ENCODE data around the gene CXCR4. TPM values are rescaled to one million over a fixed set of nuclear protein-coding genes. Genes with fewer than 3 reads are reported as not detected.

The CXCR4 gene
- total RNA-seq, 1 experiment from 2014 or later: 1.1 TPM

GRCh38 chr2:136119717-136120675 is 2.0 kb upstream of the CXCR4 start:
- ATAC-seq (no peak), DNase-seq (ENCODE audit: low read depth, low spot score) (no peak)
- BruUV-seq (replicated peaks): no TSS peak
- Histone ChIP-seq H3K27me3 (ENCODE audit: control insufficient read depth, insufficient read depth, low read length) (peaks cover 44% of the 10 kb centered on the region), H3K27ac (ENCODE audit: low read length) (no peak overlapping the region), H3K9me3 (ENCODE audit: control insufficient read depth, insufficient read depth, low read depth, low read length) (no peaks in the 10 kb centered on the region), H3K4me1 (ENCODE audit: control insufficient read depth, insufficient read depth, low read length) (peaks cover 4% of the 10 kb centered on the region), H3K4me3 (ENCODE audit: low read depth in 2 of 2, low read length in 2 of 2) (no peak overlapping the region), H3K36me3 (ENCODE audit: control insufficient read depth, insufficient read depth, low read length) (no peaks in the 10 kb centered on the region)
- TF ChIP-seq SIN3A (IDR thresholded peaks at IDR 0.05; ENCODE audit: borderline replicate concordance, insufficient read depth, low read depth, low read length) (no peak), TCF7L2 (IDR thresholded peaks at IDR 0.05; ENCODE audit: low read depth, low read length) (no peak), REST (IDR thresholded peaks at IDR 0.05; ENCODE audit: insufficient read depth in 1 of 2, low read depth in 2 of 2, low read length in 1 of 2) (no peak)
- intact Hi-C loops (cut with micrococcal nuclease; ENCODE audit: unreplicated experiment) (loop anchor here (10.0 kb wide), 3 partner anchors 135 to 255 kb away; partner anchors contain the start of gene DARS1), in situ Hi-C loops (cut with HindIII; ENCODE audit: low pct_unique_long_range_greater_than_20kb, low sequenced_read_pairs) (no loop called here)
- POLR2A ChIA-PET: no interaction called here
- CTCF ChIA-PET: no interaction called here

DNA sequence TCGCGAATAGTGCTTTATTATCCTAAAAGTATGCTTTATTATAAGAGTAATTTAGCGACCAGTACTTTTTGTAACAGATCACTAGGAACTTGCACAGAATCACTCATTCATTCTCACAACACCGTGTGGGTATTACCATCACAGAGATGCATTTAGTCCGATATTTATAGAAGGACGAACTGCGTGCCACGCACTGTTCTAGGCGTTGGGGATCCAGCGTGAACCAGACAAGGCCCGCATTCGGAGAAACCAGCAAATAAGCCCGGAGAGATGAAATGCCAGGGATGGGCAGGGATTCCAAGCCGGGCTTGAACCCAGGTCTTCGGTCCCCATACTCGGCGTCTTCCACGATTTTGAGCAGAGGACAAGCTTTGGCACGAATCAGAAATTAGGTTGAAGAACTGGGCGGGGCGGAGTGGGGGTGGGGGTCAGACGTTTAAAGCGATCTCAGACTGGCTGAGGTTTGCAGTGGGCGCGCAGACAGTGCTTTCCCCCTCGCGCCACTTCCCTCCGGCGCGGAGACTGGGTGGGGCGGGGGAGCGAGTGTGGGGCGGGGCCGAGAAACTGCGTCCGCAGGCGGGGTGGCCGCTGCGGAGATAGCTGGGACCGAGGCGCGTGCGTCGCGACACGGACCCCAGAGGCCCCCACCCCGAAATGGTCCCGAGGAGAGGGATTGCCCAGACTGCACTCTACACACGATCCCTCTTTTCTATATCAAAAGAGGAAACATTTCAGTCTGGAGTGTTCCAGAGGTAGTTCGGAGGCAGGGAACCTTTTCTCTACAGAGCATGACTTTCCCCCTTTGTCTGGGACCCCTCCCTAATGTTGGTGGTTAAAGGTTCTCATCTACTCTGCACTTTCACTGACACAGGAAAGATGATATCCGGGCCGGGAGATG is 1.1 kb upstream of the CXCR4 start:
- Histone ChIP-seq H3K36me3 (ENCODE audit: control insufficient read depth, insufficient read depth, low read length) (no peaks in the 10 kb centered on the region), H3K27me3 (ENCODE audit: control insufficient read depth, insufficient read depth, low read length) (peaks cover 52% of the 10 kb centered on the region), H3K4me3 (ENCODE audit: low read depth in 2 of 2, low read length in 2 of 2) (peak overlapping the region; percentile 45 to 51), H3K4me1 (ENCODE audit: control insufficient read depth, insufficient read depth, low read length) (peaks cover 4% of the 10 kb centered on the region), H3K27ac (ENCODE audit: low read length) (no peak overlapping the region), H3K9me3 (ENCODE audit: control insufficient read depth, insufficient read depth, low read depth, low read length) (no peaks in the 10 kb centered on the region)
- intact Hi-C loops (cut with micrococcal nuclease; ENCODE audit: unreplicated experiment) (loop anchor here (10.0 kb wide), 2 partner anchors 134 to 204 kb away; partner anchors contain the start of gene DARS1), in situ Hi-C loops (cut with HindIII; ENCODE audit: low pct_unique_long_range_greater_than_20kb, low sequenced_read_pairs) (no loop called here)
- DNase-seq (ENCODE audit: low read depth, low spot score) (no peak), ATAC-seq (peak; percentile 10; the same call in 1 of the 2 replicates)
- BruUV-seq (replicated peaks): no TSS peak
- CTCF ChIA-PET: no interaction called here
- POLR2A ChIA-PET: interaction anchor here (1.1 kb wide), 1 partner anchor 13 kb away, joined by 3 read pairs; no protein-coding TSS in a partner anchor
- no peak for TF ChIP-seq SIN3A (IDR thresholded peaks at IDR 0.05; ENCODE audit: borderline replicate concordance, insufficient read depth, low read depth, low read length)
- TF ChIP-seq POLR2AphosphoS5 (IDR thresholded peaks at IDR 0.05; ENCODE audit: low read depth, low read length): no peak
- TF ChIP-seq REST (IDR thresholded peaks at IDR 0.05; ENCODE audit: insufficient read depth in 1 of 2, low read depth in 2 of 2, low read length in 1 of 2): no peak
- TF ChIP-seq CTCF (IDR thresholded peaks at IDR 0.05): no peak
- no peak for TF ChIP-seq TCF7L2 (IDR thresholded peaks at IDR 0.05; ENCODE audit: low read depth, low read length)
